Keratinocyte (primary cell): ENCODE measurements around the gene OR8D4. TPM values are rescaled to one million over a fixed set of nuclear protein-coding genes. Genes with fewer than 3 reads are reported as not detected.

Experiments
- DNase-seq: peaks from one replicate; pipeline ENCODE4 v3.0.0-alpha.2; 2011; ENCODE audit warnings: low read depth, missing footprints, low spot score
- FAIRE-seq: peaks from 2 replicates; lab custom pipeline; 2011; peaks lifted over from hg19 to GRCh38; lab: Jason Lieb, UNC
- H2AFZ ChIP-seq: 2 replicates; pipeline ENCODE4 v1.6.0; 2012; ENCODE audit warnings: low read length, control low read depth, inconsistent platforms; ENCODE audit not compliant: control insufficient read depth
- H3K27ac ChIP-seq: 2 replicates; pipeline ENCODE4 v1.5.1; 2011; ENCODE audit warnings: low read length; ENCODE audit not compliant: control insufficient read depth, insufficient read depth
- H3K27me3 ChIP-seq: 3 replicates; pipeline ENCODE4 v1.6.0; 2011; ENCODE audit warnings: low read length; ENCODE audit not compliant: control insufficient read depth, insufficient read depth; ENCODE audit errors: extremely low read depth
- H3K36me3 ChIP-seq, 2 experiments: 2 replicates in 1 of 2; 3 replicates in 1 of 2; pipeline ENCODE4 v1.5.1; 2011; ENCODE audit warnings: low read length in 2 of 2, mild to moderate bottlenecking in 1 of 2; ENCODE audit not compliant: control insufficient read depth in 2 of 2, insufficient read depth in 2 of 2; ENCODE audit errors: extremely low read depth in 1 of 2
- H3K4me1 ChIP-seq: 3 replicates; pipeline ENCODE4 v1.5.1; 2011; ENCODE audit warnings: low read length; ENCODE audit not compliant: control insufficient read depth, insufficient read depth; ENCODE audit errors: extremely low read depth
- H3K4me2 ChIP-seq: 3 replicates; pipeline ENCODE4 v1.6.0; 2011; ENCODE audit warnings: low read depth, low read length; ENCODE audit not compliant: control insufficient read depth, insufficient read depth; ENCODE audit errors: extremely low read depth
- H3K4me3 ChIP-seq, 3 experiments: fragments of 200-600 bp in 1 of 3; sonication (generic) in 1 of 3; 2 replicates in 2 of 3; 3 replicates in 1 of 3; pipeline ENCODE4 v1.5.1; 2011 to 2016; ENCODE audit warnings: low read length in 3 of 3, mild to moderate bottlenecking in 3 of 3, control low read depth in 2 of 3, inconsistent platforms in 1 of 3, low read depth in 1 of 3, mixed read lengths in 1 of 3, mixed run types in 1 of 3, moderate library complexity in 1 of 3; ENCODE audit not compliant: control insufficient read depth in 2 of 3, insufficient read depth in 2 of 3; ENCODE audit errors: extremely low read depth in 1 of 3
- H3K79me2 ChIP-seq: 2 replicates; pipeline ENCODE4 v1.6.0; 2012; ENCODE audit warnings: low read length; ENCODE audit not compliant: control insufficient read depth, insufficient read depth
- H3K9ac ChIP-seq: 3 replicates; pipeline ENCODE4 v1.6.0; 2011; ENCODE audit warnings: low read length; ENCODE audit not compliant: control insufficient read depth, insufficient read depth; ENCODE audit errors: extremely low read depth
- H3K9me1 ChIP-seq: 3 replicates; pipeline ENCODE4 v1.6.0; 2011; ENCODE audit warnings: low read length; ENCODE audit not compliant: control insufficient read depth, insufficient read depth; ENCODE audit errors: extremely low read depth
- H3K9me3 ChIP-seq: 2 replicates; pipeline ENCODE4 v1.5.1; 2012; ENCODE audit warnings: low read depth, low read length; ENCODE audit not compliant: control insufficient read depth
- H4K20me1 ChIP-seq: 3 replicates; pipeline ENCODE4 v1.6.0; 2011; ENCODE audit warnings: low read length; ENCODE audit not compliant: control insufficient read depth, insufficient read depth; ENCODE audit errors: extremely low read depth
- EZH2 ChIP-seq: IDR thresholded peaks from one replicate; pipeline ENCODE4 v1.6.1; 2012; ENCODE audit warnings: inconsistent platforms, mild to moderate bottlenecking, low read length, moderate library complexity
- dilution Hi-C: fragments of 300-500 bp; cut with MboI; formaldehyde crosslinking; loops from one replicate; pipeline ENCODE4 v1.7.0; 2020; ENCODE audit warnings: low sequenced_read_pairs; ENCODE audit not compliant: extremely low pct_ligation_motif_present
- polyA plus RNA-seq, 5 experiments: library from polyadenylated mRNA; depleted of rRNA in 3 of 5; stranded (reverse) in 3 of 5; stranded (forward) in 1 of 5; unstranded in 1 of 5; fragments of >200 nt; gene quantifications; 1 replicate in 1 of 5; 2 replicates in 3 of 5; 3 replicates in 1 of 5; pipeline versions ENCODE4 v1.2.1 to v1.2.3, GENCODE V29; 2011 to 2012; ENCODE audit warnings: missing spikeins in 2 of 5, low read depth in 1 of 5, low replicate concordance in 1 of 5
- TF ChIP-seq, protein P1 (sequence below), 3 experiments: IDR thresholded peaks in 1 of 3; conservative IDR thresholded peaks in 1 of 3; optimal IDR thresholded peaks in 1 of 3; 2 replicates in 2 of 3; 3 replicates in 1 of 3; pipeline versions ENCODE3 to v1.5.1; 2011; ENCODE audit warnings: low read length in 3 of 3, mild to moderate bottlenecking in 3 of 3, moderate library complexity in 2 of 3, control low read depth in 1 of 3, inconsistent platforms in 1 of 3; ENCODE audit not compliant: insufficient read depth in 2 of 3; ENCODE audit errors: extremely low read depth in 1 of 3

OR8D4 gene
- polyA plus RNA-seq, 1 donor (not counting 4 experiments of a cell fraction or from before 2014, with no cell fraction given), result not detected

DNA sequence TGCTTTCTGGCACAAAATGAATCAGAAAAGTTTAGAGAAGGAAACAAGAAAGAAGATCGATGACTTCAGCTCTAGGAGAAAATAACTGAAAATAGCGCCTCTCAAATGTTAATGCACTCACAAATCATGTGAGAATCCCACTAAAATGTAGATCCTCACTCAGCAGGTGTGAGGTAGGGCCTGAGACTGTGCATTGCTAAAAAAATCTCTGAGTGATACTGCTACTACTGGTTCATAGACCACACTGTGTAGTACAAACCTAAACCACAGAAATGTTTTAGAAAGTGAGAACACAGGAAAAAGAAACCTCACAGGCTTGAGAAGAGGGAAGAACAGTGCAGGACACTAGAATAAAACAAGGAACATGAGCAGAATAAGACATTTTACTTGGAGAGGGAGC is 2.0 kb downstream of the OR8D4 start:
- Histone ChIP-seq H3K9me1 (no peaks in the 10 kb centered on the region), H3K4me3 (no peak overlapping the region), H3K36me3 (no peaks in the 10 kb centered on the region), H3K27me3 (no peaks in the 10 kb centered on the region), H2AFZ (no peak overlapping the region), H3K4me1 (no peaks in the 10 kb centered on the region), H3K27ac (no peak overlapping the region), H4K20me1 (no peaks in the 10 kb centered on the region), H3K9ac (no peak overlapping the region), H3K4me2 (no peak overlapping the region), H3K9me3 (no peaks in the 10 kb centered on the region), H3K79me2 (no peaks in the 10 kb centered on the region)
- FAIRE-seq (no peak), DNase-seq (no peak)
- dilution Hi-C loops, result no loop called here
- TF ChIP-seq, protein P1, sequence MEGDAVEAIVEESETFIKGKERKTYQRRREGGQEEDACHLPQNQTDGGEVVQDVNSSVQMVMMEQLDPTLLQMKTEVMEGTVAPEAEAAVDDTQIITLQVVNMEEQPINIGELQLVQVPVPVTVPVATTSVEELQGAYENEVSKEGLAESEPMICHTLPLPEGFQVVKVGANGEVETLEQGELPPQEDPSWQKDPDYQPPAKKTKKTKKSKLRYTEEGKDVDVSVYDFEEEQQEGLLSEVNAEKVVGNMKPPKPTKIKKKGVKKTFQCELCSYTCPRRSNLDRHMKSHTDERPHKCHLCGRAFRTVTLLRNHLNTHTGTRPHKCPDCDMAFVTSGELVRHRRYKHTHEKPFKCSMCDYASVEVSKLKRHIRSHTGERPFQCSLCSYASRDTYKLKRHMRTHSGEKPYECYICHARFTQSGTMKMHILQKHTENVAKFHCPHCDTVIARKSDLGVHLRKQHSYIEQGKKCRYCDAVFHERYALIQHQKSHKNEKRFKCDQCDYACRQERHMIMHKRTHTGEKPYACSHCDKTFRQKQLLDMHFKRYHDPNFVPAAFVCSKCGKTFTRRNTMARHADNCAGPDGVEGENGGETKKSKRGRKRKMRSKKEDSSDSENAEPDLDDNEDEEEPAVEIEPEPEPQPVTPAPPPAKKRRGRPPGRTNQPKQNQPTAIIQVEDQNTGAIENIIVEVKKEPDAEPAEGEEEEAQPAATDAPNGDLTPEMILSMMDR (optimal IDR thresholded peaks at IDR 0.05 in 1 of 3, IDR thresholded peaks at IDR 0.05 in 1 of 3, conservative IDR thresholded peaks at IDR 0.05 in 1 of 3; ENCODE audit: extremely low read depth in 1 of 3, insufficient read depth in 2 of 3, low read length in 3 of 3), result no peak
- no peak for TF ChIP-seq EZH2

DNA sequence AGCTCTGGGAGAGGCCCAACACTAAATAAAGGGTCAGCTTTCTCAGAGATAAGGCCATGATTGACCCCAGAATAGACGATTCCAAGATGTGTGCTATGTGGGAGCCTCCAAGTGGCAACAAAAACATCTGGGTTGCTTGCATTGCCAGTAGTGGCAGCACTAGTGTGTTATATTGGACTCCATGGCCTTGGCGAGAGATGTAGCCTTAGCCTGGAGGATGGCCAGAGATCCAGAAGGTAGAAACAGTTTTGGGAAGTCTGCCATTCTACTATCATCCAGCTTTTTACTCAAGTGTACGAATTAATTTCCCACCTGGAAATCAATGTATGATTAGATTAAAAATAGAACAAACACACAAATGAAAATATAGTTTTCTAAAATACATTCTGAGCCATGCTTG is 3.0 kb downstream of the OR8D4 start:
- H3K27ac ChIP-seq, result no peak overlapping the region
- DNase-seq (no peak), FAIRE-seq (no peak)
- no peak overlapping the region for H3K4me3 ChIP-seq
- dilution Hi-C loops, result no loop called here
- H3K36me3 ChIP-seq, result no peaks in the 10 kb centered on the region
- no peak overlapping the region for H3K9ac ChIP-seq
- H3K9me1 ChIP-seq, result no peaks in the 10 kb centered on the region
- TF ChIP-seq, protein P1 (optimal IDR thresholded peaks at IDR 0.05 in 1 of 3, IDR thresholded peaks at IDR 0.05 in 1 of 3, conservative IDR thresholded peaks at IDR 0.05 in 1 of 3; ENCODE audit: extremely low read depth in 1 of 3, insufficient read depth in 2 of 3, low read length in 3 of 3), result no peak
- no peak for TF ChIP-seq EZH2
- no peaks in the 10 kb centered on the region for H4K20me1 ChIP-seq
- no peak overlapping the region for H3K4me2 ChIP-seq
- H2AFZ ChIP-seq, result no peak overlapping the region
- H3K79me2 ChIP-seq, result no peaks in the 10 kb centered on the region
- H3K4me1 ChIP-seq, result no peaks in the 10 kb centered on the region
- no peaks in the 10 kb centered on the region for H3K27me3 ChIP-seq
- H3K9me3 ChIP-seq, result no peaks in the 10 kb centered on the region
